ENCODE data around the gene KIRREL1.

DNA sequence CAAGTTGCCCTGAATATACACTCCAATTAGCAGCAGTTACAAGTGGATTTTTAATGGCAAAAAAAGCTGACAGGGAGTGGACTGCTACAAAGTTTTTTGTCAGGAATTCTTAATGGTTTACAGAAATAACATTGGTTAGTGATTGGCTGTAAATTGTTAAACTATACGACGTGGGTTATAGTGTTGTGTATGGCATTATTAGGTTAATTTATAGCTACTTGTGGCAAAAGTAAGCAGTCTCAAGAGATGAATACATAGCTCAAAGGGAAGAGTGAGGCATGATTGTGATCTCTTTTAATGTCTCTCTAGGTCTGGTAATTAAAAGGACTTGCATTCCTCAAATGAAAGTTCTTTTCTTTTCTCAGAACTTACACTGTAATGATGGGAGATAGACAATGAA, 111.4 kb downstream of the KIRREL1 start:
- no peak for TF ChIP-seq POLR2A (IDR thresholded peaks at IDR 0.05)
- TF ChIP-seq, protein P1, sequence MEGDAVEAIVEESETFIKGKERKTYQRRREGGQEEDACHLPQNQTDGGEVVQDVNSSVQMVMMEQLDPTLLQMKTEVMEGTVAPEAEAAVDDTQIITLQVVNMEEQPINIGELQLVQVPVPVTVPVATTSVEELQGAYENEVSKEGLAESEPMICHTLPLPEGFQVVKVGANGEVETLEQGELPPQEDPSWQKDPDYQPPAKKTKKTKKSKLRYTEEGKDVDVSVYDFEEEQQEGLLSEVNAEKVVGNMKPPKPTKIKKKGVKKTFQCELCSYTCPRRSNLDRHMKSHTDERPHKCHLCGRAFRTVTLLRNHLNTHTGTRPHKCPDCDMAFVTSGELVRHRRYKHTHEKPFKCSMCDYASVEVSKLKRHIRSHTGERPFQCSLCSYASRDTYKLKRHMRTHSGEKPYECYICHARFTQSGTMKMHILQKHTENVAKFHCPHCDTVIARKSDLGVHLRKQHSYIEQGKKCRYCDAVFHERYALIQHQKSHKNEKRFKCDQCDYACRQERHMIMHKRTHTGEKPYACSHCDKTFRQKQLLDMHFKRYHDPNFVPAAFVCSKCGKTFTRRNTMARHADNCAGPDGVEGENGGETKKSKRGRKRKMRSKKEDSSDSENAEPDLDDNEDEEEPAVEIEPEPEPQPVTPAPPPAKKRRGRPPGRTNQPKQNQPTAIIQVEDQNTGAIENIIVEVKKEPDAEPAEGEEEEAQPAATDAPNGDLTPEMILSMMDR (IDR thresholded peaks at IDR 0.05) = no peak
